Activated CD4-positive, alpha-beta T cell treated with anti-CD3 and anti-CD28 coated beads, Interleukin-2, Interleukin-6, amounts not matched to agents 100 ng/mL and 50 ng/mL, durations not matched to agents 16 hours and 8 hours (primary cell): ENCODE measurements around the gene TATDN2.

ENCODE experiments used
- DNase-seq: peaks from one replicate; pipeline ENCODE4 v3.0.0-alpha.2; 2020

TATDN2 gene

DNA sequence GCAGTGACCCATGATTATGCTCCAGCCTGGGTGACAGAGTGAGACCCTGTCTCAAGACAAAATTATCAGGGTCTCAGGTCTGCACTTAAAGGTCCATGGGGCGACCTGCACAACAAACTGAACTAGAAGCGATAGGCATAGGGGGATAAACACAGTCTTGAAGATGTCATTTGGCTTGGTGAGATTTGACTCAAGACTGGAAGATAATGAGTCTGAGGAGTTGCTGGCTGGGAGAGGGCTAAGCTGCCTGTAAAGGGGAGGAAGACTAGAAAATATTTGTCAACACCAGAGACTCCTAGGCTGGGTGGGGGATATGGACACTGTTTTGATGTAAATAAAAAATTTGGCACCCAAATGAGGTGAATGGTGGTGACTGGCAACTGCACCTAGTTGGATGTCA lies 24.7 kb downstream of the TATDN2 start:
- DNase-seq, result no peak

DNA sequence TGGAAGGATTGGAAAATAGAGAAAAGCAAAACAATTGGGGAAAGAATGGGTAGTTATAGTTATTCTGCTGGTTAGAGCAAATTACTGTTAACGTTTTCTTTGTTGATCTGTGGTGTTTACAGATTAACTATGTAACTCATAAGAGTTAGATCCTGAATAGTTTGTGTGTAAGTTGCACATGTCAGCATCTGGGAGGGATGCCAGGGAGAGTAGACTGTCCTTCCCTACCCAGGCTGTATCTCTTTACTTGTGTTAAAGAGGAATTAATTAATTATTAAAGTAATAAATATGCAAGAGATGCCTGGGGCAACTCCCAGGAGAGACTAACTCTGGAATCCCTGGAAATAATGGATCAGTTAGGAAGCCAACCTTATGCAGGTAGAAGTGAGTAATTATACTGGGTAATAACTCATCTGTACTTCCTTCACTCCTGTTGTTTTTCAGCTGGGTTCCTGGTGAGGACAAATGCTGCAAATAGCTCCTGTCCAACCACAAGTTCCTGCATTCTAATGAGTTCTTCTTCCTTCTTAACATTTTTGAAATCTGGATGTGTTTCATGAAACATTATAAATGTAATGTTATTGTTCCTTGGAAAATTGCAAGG lies 25.5 kb downstream of the TATDN2 start:
- DNase-seq, result no peak

DNA sequence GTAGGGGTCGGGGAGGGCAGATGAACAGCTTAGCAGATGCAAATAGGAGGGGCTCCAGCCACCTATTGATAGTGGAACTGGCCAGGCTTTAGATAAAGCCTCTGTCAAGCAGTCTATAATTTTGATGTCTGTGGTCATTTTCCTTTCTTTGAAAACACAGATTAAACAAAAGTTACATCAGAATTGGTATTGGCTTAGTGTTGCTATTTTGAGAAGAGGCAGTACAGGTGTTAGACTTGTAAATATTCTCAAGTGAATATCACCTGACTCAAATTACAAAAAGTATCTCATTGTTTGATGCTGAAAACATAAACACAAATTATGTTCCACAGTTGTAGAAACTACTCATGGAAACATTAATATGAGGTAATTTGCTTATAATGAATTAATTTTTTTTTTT lies 26.3 kb downstream of the TATDN2 start:
- DNase-seq, result no peak

DNA sequence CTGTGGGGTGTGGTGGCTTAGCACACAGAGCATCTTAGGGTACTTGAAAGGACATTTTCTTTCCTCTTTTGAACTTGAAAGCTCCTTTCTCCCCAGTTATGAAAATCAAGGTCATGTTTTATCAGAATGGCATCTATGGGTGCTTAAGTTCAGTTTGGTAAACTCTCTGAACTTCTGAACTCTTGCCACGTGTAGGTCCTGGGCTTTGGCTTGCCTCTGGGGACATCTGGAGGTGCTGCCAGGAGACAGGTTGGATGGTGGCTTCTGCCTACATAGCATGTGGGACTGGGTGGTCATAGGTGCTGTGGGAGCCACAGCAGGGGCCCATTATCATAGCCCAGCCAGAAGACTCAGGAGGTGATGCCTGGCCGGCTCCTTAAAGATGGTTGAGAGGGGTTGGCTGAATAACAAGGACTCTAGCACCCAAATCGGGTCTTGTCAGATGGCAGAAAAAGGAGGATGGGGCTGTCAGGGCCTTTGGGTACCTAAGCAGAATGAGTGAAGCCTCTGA lies 28.9 kb downstream of the TATDN2 start:
- no peak for DNase-seq

DNA sequence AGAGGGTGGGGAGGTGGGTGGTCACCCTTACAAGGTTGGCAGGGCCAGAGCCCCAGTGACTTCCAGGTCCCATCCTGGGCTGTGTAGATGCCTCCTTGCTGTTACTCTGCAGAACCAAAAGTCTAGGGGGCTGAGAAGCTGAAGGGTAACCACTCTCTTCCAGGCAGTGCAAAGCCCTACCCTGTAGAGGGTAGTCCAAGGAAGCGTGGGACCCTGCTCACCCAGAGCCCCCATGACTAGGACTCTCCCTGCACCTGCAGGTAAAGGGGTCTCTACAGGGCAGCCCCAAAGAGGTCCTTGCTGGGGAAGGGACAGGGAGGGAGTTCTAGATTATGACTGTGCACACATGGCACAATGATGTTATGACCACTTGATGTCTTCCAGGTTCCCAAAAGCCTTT lies 30.2 kb downstream of the TATDN2 start:
- no peak for DNase-seq

DNA sequence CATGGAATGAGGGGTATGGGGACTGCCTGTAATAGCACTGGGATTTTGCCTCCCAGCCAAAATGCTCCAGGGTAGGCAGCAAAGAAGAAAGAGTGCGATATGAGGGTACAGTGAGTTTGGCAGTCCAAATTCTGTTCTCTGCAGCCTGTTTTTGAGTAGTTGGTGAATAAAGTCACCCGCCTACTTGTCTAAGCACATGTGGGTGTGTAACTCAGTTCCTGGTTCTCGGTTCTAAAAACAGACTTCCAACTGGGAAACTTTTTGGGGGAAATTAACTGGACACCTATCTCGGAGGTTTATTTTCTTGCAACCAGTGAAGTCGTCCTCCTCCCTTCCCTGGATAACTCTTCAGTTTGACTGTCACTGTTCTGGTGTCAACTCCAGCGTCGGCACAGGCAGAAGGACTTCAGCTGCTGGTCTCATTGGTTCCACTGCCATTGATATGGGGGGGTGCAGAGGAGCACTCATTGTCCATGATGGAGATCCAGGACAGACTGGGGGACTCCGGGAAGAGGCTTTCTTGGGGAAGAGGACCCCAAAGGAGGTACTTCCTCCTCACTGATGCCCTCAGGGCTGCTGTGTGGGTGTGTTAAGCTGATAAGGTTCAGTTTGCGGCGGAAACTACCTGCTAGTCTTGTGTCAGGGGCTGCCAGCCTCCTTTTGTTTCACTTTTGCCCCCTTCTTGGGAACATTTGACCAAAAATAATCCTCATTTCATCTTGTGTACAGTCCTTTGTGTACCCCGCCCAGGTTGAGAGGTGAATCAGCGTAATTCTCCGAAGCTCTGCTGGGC lies 31.3 kb downstream of the TATDN2 start:
- no peak for DNase-seq

DNA sequence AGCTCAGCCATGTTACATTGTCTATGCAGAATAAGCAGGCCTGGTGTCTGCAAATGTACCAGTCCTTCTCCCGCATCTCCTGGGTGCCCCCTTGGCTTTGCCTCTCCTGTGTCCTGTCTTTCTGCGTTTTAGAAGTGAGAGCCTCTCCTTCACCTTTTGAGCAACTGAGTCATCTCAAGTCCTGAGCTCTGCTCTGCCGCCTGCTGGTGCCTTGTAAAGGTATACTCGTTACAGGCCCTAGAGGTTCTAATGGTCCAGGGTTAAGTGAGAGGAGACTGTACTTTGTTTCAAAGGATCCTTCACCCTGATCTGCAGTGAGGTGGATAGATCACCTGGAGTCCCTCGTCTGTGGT lies 31.9 kb downstream of the TATDN2 start:
- DNase-seq, result no peak

DNA sequence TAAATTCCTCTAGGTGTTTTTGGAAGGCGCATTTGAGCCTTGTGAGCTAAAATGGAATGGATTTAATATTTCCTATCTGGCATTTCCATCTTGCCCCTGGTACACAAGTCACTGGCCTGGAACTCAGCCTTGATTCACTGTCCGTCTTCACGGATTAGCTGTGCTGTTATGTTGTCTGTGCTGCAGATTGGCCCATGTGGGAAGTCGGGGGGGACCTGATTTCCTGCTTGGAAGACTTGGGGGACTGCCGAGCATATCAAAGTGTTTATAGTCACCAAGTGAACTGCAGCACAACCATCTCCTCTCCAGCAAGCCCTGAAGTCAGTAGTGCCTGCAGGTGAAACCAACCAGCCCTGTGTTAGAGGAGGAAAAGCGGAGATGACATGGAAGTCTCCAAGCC lies 32.3 kb downstream of the TATDN2 start:
- DNase-seq, result no peak

DNA sequence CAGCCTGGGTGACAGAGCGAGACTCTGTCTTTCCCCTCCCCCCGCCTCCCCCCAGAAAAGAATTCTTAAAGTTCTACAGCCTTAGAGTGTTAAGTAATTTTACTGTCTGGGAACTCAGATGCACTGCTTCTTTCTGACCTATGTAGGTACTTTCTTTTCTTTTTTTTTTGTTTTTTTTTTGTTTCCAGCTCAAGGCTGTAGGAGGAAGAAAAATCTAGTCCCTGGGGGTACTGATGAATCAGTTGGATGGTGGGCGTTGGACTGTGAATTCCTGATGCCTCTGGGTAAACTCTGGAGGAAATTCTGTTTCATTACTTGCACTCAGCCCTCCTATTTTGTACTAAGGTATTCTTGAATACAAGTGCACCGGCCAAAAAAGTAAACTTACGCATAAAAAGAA lies 33.7 kb downstream of the TATDN2 start:
- DNase-seq, result no peak

DNA sequence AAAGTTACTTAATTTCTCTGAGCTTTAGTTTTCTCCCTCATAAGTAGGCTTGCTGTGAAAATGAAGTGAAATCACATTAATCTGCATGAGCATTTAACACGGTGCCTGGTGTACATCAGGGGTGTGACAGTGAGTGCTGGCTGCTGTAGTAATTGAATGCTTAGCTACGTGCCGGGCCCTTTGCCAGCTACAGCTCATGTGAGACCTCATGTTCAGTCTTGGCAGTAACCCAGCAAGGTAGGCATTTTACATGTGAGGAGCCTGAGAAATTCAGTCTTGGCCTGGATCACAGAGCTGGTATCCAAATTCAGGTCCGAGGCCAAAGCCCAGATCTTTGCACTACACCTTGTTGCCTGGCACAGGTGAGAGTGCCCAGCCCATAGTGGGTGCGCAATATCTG lies 35.4 kb downstream of the TATDN2 start:
- DNase-seq, result no peak

DNA sequence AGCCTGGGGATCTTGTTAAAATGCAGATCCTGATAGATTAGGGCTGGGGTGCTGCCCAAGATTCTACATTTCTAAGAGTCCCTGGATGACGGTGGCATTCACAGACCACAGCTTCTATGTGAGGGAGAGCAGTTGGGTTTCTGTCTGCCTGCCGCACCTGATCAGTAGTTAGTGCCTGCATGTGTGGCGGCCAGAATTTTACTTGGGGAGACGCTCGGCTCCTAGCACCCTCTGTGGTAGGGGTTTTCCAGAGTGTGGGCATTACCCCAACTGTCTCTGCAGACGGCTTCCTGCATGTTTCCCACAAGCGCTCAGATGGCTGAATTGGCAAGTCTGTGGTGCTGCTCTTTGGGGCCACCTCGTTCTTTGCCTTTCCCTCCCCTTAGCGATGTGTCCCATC lies 36.2 kb downstream of the TATDN2 start:
- DNase-seq, result peak; percentile 78

DNA sequence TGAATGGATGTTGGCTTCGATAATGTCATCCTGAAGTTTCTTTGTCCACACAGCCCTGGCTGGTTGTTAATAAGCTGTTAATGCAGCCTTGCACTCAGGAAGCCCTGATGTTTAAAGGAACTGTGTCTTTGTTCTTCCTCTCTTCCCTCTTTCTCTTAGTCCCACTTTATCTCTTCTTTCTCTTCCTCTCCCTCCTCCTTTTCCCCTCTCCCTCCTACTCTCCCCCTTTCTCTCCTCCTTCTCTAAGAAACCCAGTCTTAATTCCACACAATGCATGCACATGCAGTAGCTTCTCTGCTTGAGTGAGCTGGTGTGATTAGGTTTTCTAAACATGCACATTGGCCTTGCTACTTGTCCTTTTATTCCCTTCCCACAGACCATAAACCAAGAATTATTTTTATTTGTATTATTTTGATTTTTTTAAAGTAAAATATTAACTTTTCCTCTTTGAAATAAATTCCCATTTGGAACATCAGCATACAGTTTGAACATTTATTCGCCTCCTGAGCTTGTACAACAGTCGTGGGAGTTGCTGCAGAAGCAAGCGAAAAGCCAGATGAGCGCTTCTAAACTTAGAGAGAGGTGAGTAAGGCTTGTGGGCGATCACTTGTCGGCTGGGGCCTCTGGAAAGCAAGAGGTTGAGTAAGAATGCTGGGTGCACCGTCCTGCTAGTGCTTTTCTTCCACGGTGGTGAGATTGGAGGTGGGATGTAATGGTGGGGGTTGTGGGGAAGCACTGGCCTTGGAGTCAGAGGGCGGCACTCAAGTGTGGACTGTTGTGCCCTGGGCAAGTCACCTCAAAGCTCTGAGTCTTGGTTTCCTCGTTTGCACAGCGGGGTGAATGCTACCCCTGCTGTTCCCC lies 37.2 kb downstream of the TATDN2 start:
- DNase-seq, result no peak

DNA sequence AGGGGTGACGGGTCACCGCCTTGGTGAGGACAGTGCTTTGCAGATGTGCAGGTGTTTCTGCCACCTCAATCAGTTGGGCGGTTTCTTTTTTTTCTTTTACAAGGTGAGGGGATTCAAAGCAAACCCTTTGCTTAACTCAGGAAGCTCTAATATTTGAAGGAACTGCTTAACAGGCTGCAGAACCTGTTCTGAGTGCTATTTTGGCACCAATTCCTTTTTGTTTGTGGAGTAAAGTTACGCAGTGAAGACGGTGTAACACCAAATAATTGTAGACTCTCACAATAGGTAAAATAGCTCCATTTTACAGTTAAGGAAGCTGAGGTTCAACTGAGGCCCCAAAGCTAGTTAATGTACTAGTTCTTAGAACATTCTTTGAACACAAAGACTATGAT lies 37.9 kb downstream of the TATDN2 start:
- DNase-seq, result no peak

DNA sequence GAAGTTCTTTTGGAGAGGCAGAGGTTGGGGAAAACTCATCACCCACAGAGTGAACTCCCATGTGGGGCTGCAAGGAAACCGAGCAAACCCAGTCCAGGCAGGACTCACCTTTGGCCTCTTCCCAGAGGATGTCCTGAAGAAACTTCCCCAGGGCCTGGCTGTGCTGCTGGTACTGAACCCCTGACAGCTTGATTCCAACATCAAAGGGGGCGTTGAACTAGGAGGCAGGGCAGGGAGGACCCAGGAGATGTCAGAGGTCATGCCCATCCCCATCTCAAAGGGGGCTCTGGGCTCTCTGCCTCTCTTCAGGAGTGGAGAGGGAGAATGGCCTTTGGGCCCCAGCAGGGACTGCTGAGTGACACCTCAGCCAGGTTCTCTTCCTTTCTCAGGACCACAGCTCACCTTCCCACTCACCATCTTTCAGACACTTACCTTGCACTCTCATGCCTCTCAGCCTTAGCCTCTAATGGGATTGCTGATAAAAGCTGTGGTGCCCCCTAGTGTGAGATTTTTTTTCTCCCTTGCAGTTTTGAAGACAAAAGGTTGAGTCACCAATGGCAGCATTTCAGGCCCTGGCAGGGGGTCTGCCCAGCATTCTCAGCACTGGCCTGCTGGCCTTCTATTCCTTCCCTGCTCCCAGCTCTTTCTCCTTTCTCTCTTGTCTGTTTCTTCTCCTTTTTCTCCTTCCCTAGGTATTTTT lies 38.5 kb downstream of the TATDN2 start:
- DNase-seq, result peak; percentile 63

DNA sequence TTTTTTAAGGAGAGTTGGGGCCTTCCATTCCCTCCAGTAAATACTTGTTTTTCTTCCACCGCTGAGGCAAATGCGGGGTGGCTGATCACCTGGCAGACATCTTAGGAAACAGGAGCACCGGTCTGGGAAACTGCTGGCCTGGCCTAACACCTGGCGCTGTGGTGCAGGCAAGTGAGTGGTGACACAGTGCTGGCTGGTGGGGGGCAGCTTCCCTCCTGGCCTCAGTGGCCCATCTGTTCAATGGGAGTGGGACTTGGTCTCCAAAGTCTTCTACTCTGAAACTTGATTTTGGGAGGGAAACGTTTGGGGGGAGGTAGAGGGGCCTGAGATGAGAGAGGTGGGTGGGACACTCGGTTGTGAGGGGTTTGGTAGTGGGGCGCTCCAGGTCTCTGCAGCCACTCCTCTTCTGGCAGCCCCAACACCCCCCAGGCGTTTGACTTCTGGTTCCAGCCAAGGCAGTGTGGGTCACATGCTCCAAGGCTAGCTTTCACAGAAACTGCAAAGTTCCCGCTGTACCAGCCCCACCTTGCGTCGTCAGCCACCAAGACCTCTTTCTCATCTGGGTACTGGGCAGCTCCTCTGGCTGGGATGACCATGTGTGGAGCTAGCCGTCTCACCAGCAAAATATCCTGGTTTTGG lies 39.8 kb downstream of the TATDN2 start:
- DNase-seq, result no peak

DNA sequence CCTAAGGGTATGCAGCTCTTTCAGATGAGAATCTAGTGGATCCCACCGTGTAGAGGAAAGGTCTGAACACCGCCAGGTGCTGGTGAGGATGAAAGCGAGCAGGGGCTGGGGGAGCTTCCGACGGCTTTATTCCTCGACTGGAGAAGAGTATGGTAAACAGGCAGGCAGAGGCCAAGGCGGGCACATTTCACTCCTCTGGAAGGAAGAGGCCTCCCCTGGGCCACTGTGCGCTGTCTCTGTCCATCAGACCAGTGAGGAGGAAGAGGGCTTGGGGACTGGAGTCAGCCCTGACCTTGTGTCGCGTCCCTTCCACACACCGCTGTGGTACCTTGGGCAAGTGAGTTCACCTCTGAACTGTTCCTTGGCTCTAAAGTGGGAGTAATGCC lies 40.3 kb downstream of the TATDN2 start:
- DNase-seq, result no peak

DNA sequence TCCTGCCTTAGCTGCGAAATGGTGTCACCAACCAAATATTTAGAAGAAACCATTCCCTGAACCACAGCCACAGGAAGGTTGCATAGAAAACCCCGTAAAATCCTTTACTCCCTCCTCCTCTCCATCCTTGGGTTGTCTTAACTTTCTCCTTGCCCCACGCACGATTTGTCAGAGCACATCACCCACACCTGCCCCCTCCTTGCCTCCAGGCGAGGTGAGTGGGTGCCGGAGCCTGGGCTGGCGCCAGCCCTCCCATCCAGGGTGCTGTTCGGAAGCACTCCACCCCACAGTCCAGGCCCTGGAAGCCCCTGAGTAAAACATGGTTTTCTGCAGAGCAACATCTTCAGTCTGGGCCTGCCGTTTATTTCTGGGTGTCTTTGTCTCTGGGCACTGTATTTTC lies 40.8 kb downstream of the TATDN2 start:
- DNase-seq, result no peak

DNA sequence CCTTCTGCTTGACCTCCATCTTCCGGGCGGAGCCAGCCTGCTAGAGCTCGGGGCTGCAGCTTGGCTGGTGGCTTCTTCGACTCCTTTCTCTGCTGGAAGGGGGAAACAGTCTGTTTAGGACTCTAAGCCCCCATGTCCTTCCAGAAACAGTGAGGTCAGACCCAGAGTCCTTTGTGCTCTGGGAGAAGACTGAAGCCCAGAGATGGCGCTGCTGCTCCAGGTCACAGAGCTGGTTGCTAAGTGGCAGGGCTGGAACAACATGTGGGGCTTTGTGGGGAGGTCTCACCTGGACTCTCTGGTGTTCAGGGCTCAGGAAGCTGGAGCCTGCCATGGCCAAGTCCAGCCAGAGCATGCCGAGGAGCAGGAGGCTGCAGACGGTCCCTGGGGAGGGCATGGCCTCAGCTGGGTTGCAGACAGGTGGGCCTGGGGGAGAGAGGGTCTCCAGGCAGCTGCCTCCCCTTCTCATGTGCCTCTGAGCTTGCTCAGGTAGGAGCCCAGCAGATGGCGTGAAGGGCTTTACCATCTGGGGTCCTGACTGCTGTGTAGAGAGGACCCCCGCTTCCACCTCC lies 41.6 kb downstream of the TATDN2 start:
- no peak for DNase-seq

DNA sequence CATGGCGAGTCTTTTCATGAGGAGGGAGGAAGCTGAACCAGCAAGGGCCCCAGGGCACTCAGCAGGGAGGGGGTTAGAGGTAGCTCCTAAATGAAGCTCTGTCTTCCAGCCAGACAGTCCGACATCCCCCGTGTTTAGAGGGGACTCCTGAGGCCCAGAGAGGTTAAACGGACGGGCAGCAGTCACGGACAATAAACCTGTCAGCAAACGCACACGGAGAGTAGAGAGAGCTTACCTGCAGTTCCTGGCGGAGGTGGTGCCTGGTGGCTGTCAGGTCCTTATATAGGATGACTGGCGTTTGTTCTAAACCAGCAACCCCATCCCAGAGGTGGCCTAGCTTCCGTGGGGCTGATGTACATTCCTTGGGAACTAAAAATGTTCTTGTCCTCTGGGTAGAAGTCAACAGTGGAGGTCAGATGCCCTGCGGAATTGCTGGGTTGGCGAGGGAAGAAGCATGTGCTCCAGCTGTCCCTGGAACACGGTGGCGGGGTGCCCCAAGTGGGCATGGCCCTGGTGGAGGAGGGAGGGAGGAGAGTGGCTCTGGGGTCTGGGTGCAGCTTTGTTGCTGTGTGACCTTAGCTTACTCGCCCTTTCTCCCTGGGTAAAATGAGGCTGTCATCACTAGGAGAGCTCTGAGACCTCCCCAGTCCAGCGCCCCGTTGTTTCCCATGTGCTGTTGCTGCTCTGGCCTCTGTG lies 42.4 kb downstream of the TATDN2 start:
- no peak for DNase-seq

DNA sequence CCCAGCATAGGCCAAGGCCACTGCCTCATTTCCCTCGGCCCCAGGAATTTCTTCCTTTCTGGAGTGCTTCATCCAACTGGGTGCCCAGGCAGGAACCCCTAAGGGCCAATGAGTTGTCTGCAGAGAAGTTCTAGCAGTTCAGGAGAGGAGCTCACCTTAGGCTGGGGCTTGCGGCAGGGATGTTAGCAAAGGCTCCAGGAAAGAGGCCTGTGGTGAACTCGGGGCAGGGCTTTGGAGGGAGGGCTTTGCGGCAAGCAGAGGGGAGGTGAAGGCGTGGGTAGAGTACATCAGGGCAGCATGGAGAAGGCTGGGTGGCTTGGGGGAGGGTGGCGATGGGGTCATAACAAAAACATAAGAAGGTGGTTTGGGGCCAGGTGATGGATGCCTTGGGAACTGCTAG lies 43.4 kb downstream of the TATDN2 start:
- no peak for DNase-seq

DNA sequence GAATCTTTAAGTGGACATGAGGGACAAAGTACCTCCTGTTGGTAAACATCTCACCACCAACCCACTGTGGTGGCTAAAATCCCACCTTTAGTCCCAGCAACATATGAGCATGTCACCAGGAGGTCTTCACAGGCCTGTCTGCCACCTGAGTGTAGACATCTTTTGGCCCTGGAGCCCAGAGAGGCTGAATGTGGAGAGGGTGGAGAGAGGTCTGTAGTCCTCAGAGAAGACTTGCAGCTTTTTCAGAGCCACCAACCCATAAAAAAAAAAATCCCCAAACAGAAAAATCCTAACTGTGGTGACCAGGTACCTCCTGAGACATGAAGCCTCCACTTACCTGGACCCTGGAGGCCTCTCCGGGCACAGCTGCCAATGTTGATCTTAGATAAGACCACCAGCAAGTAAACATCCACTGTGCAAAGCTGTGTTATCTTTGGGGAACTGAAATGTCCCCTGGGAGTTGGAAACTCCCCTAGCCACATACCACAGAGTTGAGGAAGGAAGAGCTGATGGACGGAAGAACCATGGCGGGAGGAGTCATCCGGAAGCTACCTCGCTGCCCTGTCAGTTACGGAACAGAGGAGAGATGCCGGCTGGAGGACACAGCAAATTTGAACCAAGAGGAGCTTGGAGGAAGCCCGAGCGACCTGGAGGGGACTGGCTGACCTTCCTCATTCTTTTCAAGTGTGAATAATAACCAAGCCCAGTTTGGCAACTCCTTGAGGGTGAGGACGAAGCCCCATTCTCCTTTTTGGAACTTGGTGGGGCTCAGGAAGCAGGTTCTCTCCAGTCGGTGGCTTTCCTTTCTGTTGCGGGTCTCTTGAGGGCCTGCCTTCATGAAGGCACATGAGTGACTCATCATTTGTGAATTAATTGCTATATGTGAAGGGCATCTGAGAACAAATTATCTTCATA lies 44.5 kb downstream of the TATDN2 start, which contains the start of gene GHRL:
TSS of gene GHRL (minus strand) at position 443 of the 915 bp plus-strand sequence. CDS start 2,767 bp downstream, outside the sequence.
- DNase-seq, result no peak
